BLaER1 (cell line): Measurements from ENCODE around the gene PTGFR.

Experiments
- H3K27ac ChIP-seq: shearing (Covaris generic); formaldehyde crosslinking; 2 replicates; pipeline ENCODE4 v1.8.1; 2022
- H3K27me3 ChIP-seq: shearing (Covaris generic); formaldehyde crosslinking; 2 replicates; pipeline ENCODE4 v1.8.1; 2022
- H3K36me3 ChIP-seq: shearing (Covaris generic); formaldehyde crosslinking; 2 replicates; pipeline ENCODE4 v1.8.1; 2022
- H3K4me1 ChIP-seq: shearing (Covaris generic); formaldehyde crosslinking; 2 replicates; pipeline ENCODE4 v1.8.1; 2022
- H3K4me2 ChIP-seq: shearing (Covaris generic); formaldehyde crosslinking; 2 replicates; pipeline ENCODE4 v1.8.1; 2022
- H3K4me3 ChIP-seq: shearing (Covaris generic); formaldehyde crosslinking; 2 replicates; pipeline ENCODE4 v1.8.1; 2022
- H3K9ac ChIP-seq: shearing (Covaris generic); formaldehyde crosslinking; 2 replicates; pipeline ENCODE4 v1.8.1; 2022
- H3K9me3 ChIP-seq: shearing (Covaris generic); formaldehyde crosslinking; 2 replicates; pipeline ENCODE4 v1.8.1; 2022
- H4K20me1 ChIP-seq: shearing (Covaris generic); formaldehyde crosslinking; 2 replicates; pipeline ENCODE4 v1.8.1; 2022
- Cebpa-rat ChIP-seq: shearing (Covaris generic); IDR thresholded peaks from 2 replicates; pipeline ENCODE4 v1.8.1; 2022

PTGFR gene, protein sequence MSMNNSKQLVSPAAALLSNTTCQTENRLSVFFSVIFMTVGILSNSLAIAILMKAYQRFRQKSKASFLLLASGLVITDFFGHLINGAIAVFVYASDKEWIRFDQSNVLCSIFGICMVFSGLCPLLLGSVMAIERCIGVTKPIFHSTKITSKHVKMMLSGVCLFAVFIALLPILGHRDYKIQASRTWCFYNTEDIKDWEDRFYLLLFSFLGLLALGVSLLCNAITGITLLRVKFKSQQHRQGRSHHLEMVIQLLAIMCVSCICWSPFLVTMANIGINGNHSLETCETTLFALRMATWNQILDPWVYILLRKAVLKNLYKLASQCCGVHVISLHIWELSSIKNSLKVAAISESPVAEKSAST

GRCh38 chr1:78490861-78491450 is at the start of gene PTGFR:
TSS of gene PTGFR (plus strand) at chr1:78490974. CDS start at chr1:78492744, 1,770 bp downstream.
- Histone ChIP-seq H3K27ac (no peak within 1 kb of the TSS), H4K20me1 (no peaks in the 10 kb centered on the region), H3K36me3 (no peaks in the 10 kb centered on the region), H3K4me2 (no peak within 1 kb of the TSS), H3K9ac (no peak within 1 kb of the TSS), H3K4me3 (no peak within 1 kb of the TSS), H3K4me1 (no peaks in the 10 kb centered on the region), H3K9me3 (peaks cover 11% of the 10 kb centered on the region; the same call in 1 of the 2 replicates), H3K27me3 (no peaks in the 10 kb centered on the region)
- no peak for TF ChIP-seq Cebpa-rat

DNA sequence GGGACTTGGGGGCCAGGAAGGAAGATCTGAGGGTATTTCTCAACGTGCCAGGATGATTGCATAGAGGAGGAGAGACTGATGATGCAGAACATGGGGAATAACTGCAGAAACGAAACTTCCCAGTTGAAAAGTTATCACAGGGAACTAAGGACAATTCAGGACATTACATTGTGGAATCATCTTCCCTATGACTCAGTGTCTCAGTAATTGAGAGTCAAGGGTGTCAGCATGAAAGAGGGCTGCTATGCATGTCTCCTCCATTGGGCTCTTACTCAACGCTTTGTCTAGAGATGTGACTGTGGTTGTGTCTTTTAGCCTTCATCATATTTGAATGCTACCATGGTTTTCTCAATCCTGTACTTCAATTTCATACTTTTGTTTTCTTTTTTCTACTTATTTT is 48.9 kb upstream of the PTGFR start:
- H3K9ac ChIP-seq: no peak overlapping the region
- H3K4me2 ChIP-seq: no peak overlapping the region
- H3K36me3 ChIP-seq: no peaks in the 10 kb centered on the region
- H4K20me1 ChIP-seq: no peaks in the 10 kb centered on the region
- TF ChIP-seq Cebpa-rat: no peak
- no peak overlapping the region for H3K4me3 ChIP-seq
- no peaks in the 10 kb centered on the region for H3K27me3 ChIP-seq
- no peaks in the 10 kb centered on the region for H3K9me3 ChIP-seq
- H3K27ac ChIP-seq: no peak overlapping the region
- H3K4me1 ChIP-seq: no peaks in the 10 kb centered on the region

DNA sequence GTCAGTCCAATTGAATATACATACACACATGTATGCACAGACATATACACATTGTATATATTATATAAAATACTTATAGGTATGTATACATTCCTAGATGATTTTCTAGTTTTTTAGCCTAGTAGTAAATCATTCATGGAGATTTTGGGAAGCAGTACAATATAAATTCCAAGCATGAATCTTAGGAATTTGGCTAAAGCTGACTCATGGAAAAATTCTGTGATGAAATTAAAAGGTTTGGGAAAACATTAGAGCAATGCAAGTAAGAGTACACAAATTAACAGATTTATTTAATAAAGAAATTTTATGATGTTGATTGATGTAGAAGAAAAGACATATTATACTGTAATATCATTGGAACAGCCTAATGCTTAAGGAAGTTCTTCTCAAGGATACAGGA is 43.7 kb upstream of the PTGFR start:
- TF ChIP-seq Cebpa-rat: no peak
- Histone ChIP-seq H4K20me1 (no peaks in the 10 kb centered on the region), H3K4me2 (no peak overlapping the region), H3K36me3 (no peaks in the 10 kb centered on the region), H3K4me3 (no peak overlapping the region), H3K4me1 (no peaks in the 10 kb centered on the region), H3K27ac (no peak overlapping the region), H3K27me3 (no peaks in the 10 kb centered on the region), H3K9me3 (no peaks in the 10 kb centered on the region), H3K9ac (no peak overlapping the region)

DNA sequence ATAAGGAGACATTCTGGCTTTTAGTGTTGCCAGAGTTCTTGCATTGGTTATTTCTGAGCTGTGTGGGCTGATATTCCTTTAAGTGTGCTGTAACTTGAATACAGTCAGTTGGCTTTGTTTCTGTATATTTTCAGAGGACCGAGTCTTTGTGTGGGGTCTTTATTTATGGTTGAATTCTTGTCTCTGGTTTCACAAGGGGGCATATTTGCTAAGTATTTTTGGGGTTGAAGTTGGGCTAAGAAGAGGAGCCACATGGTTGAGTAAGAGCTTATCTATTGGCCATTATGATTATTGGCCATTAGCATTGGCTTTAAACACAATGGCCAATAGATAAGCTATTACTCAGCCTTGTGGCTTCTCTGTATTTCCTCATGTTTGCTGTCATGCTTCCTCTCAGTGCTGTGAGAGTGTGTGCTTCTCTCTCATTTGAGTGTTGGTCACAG is 26.3 kb upstream of the PTGFR start:
- no peaks in the 10 kb centered on the region for H3K36me3 ChIP-seq
- no peaks in the 10 kb centered on the region for H4K20me1 ChIP-seq
- no peak overlapping the region for H3K9ac ChIP-seq
- no peaks in the 10 kb centered on the region for H3K4me1 ChIP-seq
- no peak for TF ChIP-seq Cebpa-rat
- H3K4me2 ChIP-seq: no peak overlapping the region
- peaks cover 11% of the 10 kb centered on the region; the same call in 1 of the 2 replicates for H3K9me3 ChIP-seq
- H3K27ac ChIP-seq: no peak overlapping the region
- no peaks in the 10 kb centered on the region for H3K27me3 ChIP-seq
- no peak overlapping the region for H3K4me3 ChIP-seq

GRCh38 chr1:78465143-78465542 is 25.6 kb upstream of the PTGFR start:
- Histone ChIP-seq H3K4me3 (no peak overlapping the region), H4K20me1 (no peaks in the 10 kb centered on the region), H3K4me2 (no peak overlapping the region), H3K27me3 (no peaks in the 10 kb centered on the region), H3K9me3 (peaks cover 11% of the 10 kb centered on the region; the same call in 1 of the 2 replicates), H3K9ac (no peak overlapping the region), H3K4me1 (no peaks in the 10 kb centered on the region), H3K36me3 (no peaks in the 10 kb centered on the region), H3K27ac (no peak overlapping the region)
- no peak for TF ChIP-seq Cebpa-rat

DNA sequence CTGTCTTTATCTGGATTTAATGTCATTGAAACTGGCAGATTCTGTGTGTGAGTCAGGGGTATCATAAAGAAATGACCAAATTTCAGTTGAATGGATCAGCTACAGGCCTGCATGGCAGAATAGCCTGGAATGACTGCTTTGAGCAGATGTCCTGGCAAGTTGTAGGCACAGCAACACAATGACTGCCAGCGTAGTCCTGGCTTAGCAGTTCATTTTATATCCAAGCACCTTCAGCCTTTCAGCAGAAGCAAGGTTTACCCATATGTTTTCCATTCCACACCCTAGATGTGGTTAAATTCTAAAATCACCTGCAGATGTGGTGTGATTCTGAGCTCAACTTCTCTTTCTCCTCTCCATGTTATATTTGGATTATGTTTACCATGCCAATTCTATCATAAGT is 22.3 kb upstream of the PTGFR start:
- Histone ChIP-seq H3K27ac (no peak overlapping the region), H3K9me3 (no peaks in the 10 kb centered on the region), H4K20me1 (no peaks in the 10 kb centered on the region), H3K36me3 (no peaks in the 10 kb centered on the region), H3K4me3 (no peak overlapping the region), H3K4me1 (no peaks in the 10 kb centered on the region), H3K4me2 (no peak overlapping the region), H3K9ac (no peak overlapping the region), H3K27me3 (no peaks in the 10 kb centered on the region)
- no peak for TF ChIP-seq Cebpa-rat

GRCh38 chr1:78469576-78469975 is 21.2 kb upstream of the PTGFR start:
- H4K20me1 ChIP-seq: no peaks in the 10 kb centered on the region
- H3K4me3 ChIP-seq: no peak overlapping the region
- H3K4me1 ChIP-seq: no peaks in the 10 kb centered on the region
- no peak overlapping the region for H3K4me2 ChIP-seq
- TF ChIP-seq Cebpa-rat: no peak
- H3K27me3 ChIP-seq: no peaks in the 10 kb centered on the region
- no peak overlapping the region for H3K27ac ChIP-seq
- H3K9ac ChIP-seq: no peak overlapping the region
- no peaks in the 10 kb centered on the region for H3K9me3 ChIP-seq
- H3K36me3 ChIP-seq: no peaks in the 10 kb centered on the region

DNA sequence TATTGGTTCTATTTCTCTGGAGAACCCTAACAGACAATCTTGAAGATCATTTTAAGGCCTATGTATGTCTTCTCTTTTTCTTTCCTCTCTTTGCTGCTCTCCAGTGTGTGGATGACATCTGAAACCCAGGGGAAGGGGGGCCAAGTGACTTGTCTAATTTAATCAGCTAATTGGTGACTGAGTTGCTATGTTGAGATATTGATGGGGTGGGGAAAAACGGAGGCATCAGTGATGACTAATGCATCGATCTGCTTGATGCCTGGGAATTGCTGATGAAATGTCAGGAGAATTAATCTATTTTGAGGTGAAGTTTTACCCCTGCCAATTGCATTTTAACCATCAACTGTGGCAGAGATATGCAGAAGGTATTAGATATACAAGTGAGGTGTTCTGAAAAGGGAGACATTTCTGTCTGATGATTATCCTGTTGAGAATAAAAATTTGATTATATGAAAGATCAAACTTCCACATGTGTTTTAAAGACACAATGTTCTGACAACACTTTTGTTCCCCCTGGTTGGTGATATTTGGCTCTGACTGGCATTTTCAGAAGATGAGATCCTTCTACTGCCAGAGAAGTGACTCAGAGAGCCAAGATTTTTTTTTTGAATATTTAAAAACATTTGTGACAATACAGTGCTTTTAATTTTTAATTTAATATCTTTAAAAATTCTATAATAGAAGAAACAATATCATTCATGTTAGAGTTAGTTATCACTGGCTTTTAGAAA is 18.7 kb upstream of the PTGFR start:
- H3K27me3 ChIP-seq: no peaks in the 10 kb centered on the region
- no peaks in the 10 kb centered on the region for H3K4me1 ChIP-seq
- H3K9me3 ChIP-seq: no peaks in the 10 kb centered on the region
- H3K4me3 ChIP-seq: no peak overlapping the region
- no peaks in the 10 kb centered on the region for H3K36me3 ChIP-seq
- no peak overlapping the region for H3K27ac ChIP-seq
- H3K9ac ChIP-seq: no peak overlapping the region
- no peak overlapping the region for H3K4me2 ChIP-seq
- no peaks in the 10 kb centered on the region for H4K20me1 ChIP-seq
- TF ChIP-seq Cebpa-rat: no peak

DNA sequence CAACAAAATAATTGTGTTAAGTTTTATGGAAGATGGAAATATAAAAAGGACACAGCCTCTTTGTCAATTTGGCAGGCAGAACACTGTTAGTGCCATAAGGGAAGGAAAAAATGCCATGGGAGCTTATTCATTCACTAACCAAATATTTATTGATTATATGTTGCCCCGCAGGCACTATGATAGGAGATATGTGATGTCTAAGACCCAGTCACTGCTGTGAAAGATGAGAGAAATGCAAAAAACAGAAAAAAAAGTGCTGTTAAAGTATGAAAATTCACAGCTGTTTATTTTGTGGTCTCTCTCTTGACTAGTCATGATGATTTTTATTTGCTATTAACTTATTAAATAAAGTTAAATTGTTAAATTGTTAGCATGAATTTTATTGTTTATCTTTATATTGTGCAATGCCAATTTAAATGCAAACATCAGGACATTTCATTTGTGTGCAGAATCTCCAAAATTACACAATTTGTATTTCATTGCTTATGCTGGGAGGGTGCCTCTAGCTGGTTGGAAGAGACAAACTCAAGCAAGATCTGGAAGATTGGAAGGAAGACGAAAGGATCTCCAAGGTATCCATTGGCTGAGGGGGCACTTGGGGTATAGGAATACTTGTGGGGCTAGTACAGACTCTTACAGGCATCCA is 17.8 kb upstream of the PTGFR start:
- no peaks in the 10 kb centered on the region for H3K9me3 ChIP-seq
- H3K36me3 ChIP-seq: no peaks in the 10 kb centered on the region
- H3K27me3 ChIP-seq: no peaks in the 10 kb centered on the region
- no peak for TF ChIP-seq Cebpa-rat
- no peak overlapping the region for H3K4me3 ChIP-seq
- H3K4me1 ChIP-seq: no peaks in the 10 kb centered on the region
- no peaks in the 10 kb centered on the region for H4K20me1 ChIP-seq
- H3K9ac ChIP-seq: no peak overlapping the region
- no peak overlapping the region for H3K27ac ChIP-seq
- H3K4me2 ChIP-seq: no peak overlapping the region

- Histone ChIP-seq H3K4me2 (no peak overlapping the region), H4K20me1 (no peaks in the 10 kb centered on the region), H3K27me3 (no peaks in the 10 kb centered on the region), H3K9ac (no peak overlapping the region), H3K4me1 (no peaks in the 10 kb centered on the region), H3K27ac (no peak overlapping the region), H3K4me3 (no peak overlapping the region), H3K36me3 (no peaks in the 10 kb centered on the region), H3K9me3 (no peaks in the 10 kb centered on the region)
- TF ChIP-seq Cebpa-rat: no peak
Observed at GRCh38 chr1:78474092-78474491, 16.7 kb upstream of the PTGFR start.
